ENCODE data around the gene GRIA4.
"Not testable (repeated sequence)": the region's sequence is repeated elsewhere in the genome, so short reads cannot be mapped to it uniquely, and the experiment has no call there.

Gene GRIA4

DNA sequence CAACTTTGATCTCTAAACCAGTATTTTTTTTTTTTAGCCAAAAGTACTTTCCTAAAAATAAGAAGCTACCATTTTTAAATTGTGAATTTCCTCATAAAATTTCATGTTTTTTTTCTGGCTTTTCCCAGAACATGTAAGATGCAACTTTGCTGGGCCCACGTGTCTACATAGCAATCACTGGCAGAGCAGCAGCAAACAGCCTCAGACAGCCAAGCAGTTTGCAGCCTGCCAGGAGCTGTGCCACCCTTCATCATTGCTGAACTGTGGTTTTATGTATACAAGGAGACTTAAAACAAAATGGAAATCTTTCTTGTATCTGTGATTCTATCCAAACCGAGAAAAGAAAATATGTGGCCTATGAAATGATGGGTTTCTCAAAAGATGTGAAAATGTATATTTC is 110.2 kb downstream of the GRIA4 start:
- no peak for DNase-seq (ENCODE audit: low spot score)

- no peak for DNase-seq (ENCODE audit: low spot score)
Measured at GRCh38 chr11:105723269-105723668, 113.4 kb downstream of the GRIA4 start.

DNA sequence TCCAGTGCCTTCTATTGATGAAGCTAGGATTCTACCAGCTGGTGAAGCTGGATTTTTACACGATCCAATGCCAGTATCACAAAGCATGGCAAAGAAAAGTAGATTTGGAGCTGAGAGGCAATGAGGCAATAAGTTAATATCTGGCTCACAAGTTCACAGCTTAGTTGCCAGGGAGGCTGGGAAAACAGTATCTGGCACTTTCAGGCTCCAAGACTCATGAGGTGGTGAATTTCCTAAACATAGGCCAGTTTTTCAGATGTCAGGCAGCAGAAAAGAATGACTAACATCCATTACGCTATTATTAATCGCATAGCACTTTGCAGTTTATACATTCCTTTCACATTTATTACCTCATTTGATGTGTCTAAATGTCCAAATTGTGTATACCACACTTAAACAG is 122.7 kb downstream of the GRIA4 start:
- DNase-seq (ENCODE audit: low spot score): no peak

- no peak for DNase-seq (ENCODE audit: low spot score)
Measured at GRCh38 chr11:105734426-105734825, 124.6 kb downstream of the GRIA4 start.

- DNase-seq (ENCODE audit: low spot score): no peak
Measured at GRCh38 chr11:105738251-105738650, 128.4 kb downstream of the GRIA4 start.

DNA sequence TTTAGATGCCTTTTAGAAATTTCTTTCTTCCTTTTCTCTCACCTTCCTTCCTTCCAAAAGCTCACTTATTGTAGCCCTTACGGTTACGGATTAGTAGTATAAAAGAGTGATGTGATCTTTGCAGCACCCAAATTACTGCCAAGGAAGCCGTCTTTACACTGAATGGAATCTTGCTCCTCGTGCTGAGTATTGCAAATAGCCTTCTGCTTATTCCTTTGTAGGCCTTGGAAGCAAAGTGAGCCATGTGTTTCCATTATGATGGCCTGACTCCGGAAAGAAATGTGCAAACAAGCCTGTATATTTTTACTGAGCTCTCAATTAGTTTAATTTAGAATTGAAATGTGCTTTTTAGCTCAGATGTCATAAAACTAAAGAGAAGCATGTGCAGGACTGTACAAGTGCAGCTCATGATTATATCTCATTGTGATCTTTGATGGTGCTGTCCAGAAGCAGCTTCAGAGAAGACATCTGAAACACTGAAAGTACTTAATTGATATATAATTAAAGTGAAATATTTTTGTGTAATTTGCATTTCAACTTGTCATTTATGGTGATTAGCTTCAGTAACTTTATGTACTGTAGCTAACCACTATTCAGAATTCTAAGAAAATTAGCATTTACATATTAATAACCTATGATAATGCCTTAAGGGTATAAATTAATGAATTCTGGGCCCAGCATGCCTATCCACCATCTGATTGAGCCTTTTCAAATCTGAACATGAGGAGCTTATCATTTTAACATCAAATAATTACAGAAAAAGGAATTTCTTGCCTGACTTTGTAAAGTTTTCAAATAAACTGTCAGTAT is 129.3 kb downstream of the GRIA4 start:
- DNase-seq (ENCODE audit: low spot score): no peak

GRCh38 chr11:105740164-105740903 is 130.5 kb downstream of the GRIA4 start:
- DNase-seq (ENCODE audit: low spot score): no peak

GRCh38 chr11:105741488-105742020 is 131.7 kb downstream of the GRIA4 start:
- DNase-seq (ENCODE audit: low spot score): no peak

GRCh38 chr11:105754260-105754659 is 144.4 kb downstream of the GRIA4 start:
- DNase-seq (ENCODE audit: low spot score): no peak

DNA sequence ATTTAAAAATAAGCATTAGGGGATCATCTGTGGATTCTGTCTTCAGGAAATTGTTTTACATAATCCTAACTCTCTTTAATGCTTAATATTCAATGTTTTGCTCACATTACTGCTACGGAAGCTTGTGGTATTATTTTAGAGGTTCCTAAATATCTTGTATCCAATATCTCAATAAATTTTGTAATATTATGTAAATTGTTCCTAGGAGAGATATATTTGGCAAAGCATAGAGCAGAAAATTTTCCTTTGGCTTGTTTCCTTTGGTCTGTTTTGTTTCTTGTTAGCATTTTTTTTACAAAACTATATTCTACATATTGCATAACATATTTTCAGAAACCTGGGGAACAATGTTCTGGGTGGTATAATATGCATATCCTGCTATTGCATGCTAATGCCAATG is 144.8 kb downstream of the GRIA4 start:
- no peak for DNase-seq (ENCODE audit: low spot score)

GRCh38 chr11:105757107-105757506 is 147.2 kb downstream of the GRIA4 start:
- DNase-seq (ENCODE audit: low spot score): no peak

GRCh38 chr11:105763594-105763993 is 153.7 kb downstream of the GRIA4 start:
- DNase-seq (ENCODE audit: low spot score): no peak

DNA sequence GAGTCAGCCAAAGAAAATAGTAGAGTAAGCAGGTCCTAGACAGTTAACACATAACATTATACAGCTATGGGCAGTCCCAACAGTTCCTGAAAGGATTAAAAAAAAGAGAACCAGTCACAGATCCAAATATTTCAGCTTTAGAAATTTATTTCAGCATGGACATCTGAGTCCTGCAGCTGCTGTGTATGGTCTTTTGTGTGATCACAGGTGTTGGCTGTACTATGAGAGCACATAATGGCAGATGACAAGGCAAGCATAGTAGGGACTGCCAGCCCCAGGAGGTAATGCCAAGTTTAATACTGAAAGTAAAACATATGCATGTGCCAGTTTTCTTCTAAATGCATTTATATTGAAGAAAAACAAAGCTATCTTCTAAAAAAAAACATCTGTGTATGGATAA is 158.1 kb downstream of the GRIA4 start:
- no peak for DNase-seq (ENCODE audit: low spot score)

DNA sequence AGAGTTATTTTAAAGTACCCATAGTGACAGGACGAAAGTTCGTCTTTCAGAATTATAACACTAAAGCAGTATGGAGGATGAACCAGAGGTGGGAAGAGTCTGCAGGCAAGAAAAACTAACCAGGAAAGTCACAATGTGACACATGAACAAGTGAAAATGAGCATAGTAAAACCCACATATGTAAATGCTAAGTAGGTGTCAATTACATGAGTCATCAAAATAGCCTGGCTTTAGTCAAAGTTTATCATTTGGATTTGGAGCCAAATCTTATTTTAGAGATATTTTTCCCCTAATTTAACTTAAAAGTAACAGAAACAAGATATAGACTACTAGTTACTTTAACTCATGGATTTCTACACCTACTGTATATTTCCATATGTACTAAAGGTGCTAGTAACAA is 159.8 kb downstream of the GRIA4 start:
- no peak for DNase-seq (ENCODE audit: low spot score)

DNA sequence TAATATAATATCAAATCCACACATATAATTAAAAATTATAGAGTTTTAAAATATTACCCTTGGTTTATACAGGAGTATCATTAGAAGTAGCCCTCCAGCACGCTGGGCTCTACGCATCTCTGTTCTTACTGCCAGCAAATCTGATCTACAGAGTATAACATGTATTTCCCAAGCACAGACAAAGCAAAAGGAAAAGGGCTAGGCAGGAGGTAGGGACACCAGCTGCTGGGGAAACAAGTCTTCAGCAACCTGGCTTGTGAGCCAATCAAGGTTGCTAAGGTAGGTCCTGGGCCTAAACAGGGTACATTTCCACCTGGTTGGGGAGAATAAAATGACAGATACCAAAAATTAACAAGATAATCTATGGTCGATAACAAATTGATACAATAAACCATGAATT is 163.6 kb downstream of the GRIA4 start:
- not testable (repeated sequence) for DNase-seq (ENCODE audit: low spot score)

DNA sequence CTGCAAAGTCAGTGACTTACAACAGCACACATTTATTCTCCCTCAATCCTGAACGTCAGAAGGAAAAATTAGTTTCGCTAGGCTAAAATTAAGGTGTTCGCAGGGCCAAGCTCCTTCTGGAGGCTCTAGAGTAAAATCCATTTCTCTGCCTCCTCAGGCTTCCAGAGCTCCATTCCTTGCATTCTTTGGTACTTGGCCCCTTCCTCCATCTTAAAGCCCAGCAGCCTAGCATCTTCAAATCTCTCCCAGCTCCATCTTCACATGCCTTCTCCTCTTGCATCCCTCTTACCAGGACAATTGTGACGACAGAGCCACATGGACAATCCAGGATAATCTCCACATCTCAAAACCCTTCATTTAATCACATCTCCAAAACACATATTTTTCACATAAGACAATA is 165.0 kb downstream of the GRIA4 start:
- no peak for DNase-seq (ENCODE audit: low spot score)

- no peak for DNase-seq (ENCODE audit: low spot score)
Measured at GRCh38 chr11:105780781-105781525, 171.1 kb downstream of the GRIA4 start.

DNA sequence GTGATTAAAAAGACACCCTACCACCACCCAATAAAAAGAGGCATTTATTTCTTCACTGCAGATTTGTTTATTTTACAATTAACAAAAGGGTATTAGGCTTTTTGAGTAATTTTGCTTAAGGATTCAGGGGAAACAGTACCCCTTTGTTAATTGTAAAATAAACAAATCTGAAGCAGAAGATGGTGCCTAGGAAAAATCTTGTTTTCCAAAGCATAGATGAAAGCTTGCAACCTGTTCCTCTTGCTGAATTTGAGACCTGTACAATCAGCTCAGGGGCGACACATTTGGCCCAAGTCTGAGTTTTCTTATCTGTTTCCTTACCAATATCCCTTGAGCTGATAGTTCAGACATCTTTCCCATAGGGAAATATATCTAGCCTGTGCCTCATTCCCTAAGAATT is 171.9 kb downstream of the GRIA4 start:
- DNase-seq (ENCODE audit: low spot score): no peak

GRCh38 chr11:105783216-105783615 is 173.3 kb downstream of the GRIA4 start:
- DNase-seq (ENCODE audit: low spot score): no peak

- DNase-seq (ENCODE audit: low spot score): not testable (repeated sequence)
Measured at GRCh38 chr11:105785850-105786249, 176.0 kb downstream of the GRIA4 start.

GRCh38 chr11:105786741-105787140 is 176.9 kb downstream of the GRIA4 start:
- DNase-seq (ENCODE audit: low spot score): no peak

DNA sequence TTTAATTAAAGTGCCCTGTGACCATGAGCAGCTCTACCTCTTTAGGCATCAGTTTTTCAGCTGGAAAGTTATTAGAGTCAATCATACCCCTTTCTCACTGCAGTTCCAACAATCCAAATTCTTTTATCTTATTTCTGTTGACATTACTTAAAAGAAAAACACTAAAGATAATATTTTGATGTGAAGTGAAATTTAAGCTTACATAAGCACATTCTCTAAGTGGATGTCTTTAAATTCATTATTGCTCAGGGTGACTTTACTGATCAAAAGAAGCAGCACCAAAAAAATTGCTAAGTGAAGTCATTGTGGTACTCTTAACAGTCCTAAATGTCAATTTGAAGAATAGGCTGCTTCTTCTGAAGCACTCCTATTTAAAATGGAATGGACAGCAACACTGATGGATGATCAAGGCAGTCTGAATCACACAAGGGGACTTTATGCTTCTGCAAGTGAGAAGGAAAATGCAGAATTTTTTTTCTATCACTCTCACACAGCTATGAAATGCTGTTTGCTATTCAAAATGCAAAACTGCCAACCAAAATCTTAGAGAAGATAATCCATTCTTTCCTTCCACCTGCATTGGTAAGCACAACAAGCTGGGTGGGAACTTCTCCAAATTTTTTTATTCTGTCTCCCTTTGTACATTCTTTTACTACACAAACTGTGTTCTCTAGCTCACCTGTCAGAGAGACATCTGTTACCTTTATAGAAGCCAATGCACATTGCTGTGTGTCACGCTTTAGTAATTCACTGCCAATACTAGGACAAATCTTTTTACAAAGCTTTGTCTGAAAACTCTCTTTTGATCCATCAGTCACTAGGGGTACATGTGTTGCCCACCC is 179.9 kb downstream of the GRIA4 start:
- no peak for DNase-seq (ENCODE audit: low spot score)
